C4-2B (cell line): Measurements from ENCODE around the gene TMEM151A.

Experiments used
- ZFX ChIP-seq: fragments of 450-650 bp; IDR thresholded peaks from 2 replicates; pipeline ENCODE4 v1.6.1; 2017
- TF ChIP-seq, protein P1 (sequence below): fragments of 450-650 bp; conservative IDR thresholded peaks from 2 replicates; pipeline ENCODE4 v1.5.1; 2017; ENCODE audit warnings: mild to moderate bottlenecking

DNA sequence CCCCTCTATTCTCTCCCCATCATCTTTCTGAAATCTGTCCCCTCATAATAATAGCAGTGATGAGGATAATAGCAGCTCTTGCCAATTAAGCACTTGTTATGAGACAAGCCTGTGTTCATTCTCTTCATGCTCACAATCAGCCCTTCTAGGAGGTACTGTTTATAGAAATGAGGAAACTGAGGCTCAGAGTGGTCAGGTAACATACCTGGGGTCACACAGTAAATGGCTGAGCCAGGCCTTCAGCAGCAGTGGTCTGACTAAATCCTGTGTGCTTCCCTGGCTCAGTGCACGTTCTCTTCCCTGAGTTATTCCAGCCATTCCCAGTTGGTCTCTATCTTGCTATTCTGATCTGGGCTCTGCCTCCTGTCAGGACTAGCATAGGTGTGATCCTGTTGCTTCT is 17.5 kb upstream of the TMEM151A start:
- TF ChIP-seq, protein P1, sequence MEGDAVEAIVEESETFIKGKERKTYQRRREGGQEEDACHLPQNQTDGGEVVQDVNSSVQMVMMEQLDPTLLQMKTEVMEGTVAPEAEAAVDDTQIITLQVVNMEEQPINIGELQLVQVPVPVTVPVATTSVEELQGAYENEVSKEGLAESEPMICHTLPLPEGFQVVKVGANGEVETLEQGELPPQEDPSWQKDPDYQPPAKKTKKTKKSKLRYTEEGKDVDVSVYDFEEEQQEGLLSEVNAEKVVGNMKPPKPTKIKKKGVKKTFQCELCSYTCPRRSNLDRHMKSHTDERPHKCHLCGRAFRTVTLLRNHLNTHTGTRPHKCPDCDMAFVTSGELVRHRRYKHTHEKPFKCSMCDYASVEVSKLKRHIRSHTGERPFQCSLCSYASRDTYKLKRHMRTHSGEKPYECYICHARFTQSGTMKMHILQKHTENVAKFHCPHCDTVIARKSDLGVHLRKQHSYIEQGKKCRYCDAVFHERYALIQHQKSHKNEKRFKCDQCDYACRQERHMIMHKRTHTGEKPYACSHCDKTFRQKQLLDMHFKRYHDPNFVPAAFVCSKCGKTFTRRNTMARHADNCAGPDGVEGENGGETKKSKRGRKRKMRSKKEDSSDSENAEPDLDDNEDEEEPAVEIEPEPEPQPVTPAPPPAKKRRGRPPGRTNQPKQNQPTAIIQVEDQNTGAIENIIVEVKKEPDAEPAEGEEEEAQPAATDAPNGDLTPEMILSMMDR, result no peak
- no peak for TF ChIP-seq ZFX
